PC-9 (cell line): Measurements from ENCODE around the gene PCSK5. TPM values are rescaled to one million over a fixed set of nuclear protein-coding genes. Genes with fewer than 3 reads are reported as not detected.

Experiments
- BruUV-seq: library from RNA; stranded (reverse); fragments of 400-500 nt; replicated peaks from 2 replicates; lab custom pipeline; 2021; lab: Mats Ljungman, UMichigan
- CTCF ChIA-PET: fragments of 300-600 bp; sonication (Branson Sonifier 250); formaldehyde crosslinking; loops from one replicate; lab custom pipeline; 2022; ENCODE audit warnings: antibody characterized with exemption; lab: Charles Lee
- POLR2A ChIA-PET: fragments of 300-600 bp; sonication (Branson Sonifier 250); formaldehyde crosslinking; loops from one replicate; lab custom pipeline; 2022; ENCODE audit warnings: antibody characterized with exemption; ENCODE audit not compliant: unreplicated experiment; lab: Charles Lee
- DNase-seq, 2 experiments: peaks; one replicate each; pipeline versions ENCODE4 v3.0.0 to v3.0.0-alpha.2; 2015 to 2022; ENCODE audit warnings: mixed read lengths in 1 of 2
- H2AFZ ChIP-seq: fragments of 200-600 bp; sonication (generic); 2 replicates; pipeline ENCODE4 v1.8.1; 2017; ENCODE audit warnings: antibody characterized with exemption
- H3F3A ChIP-seq: fragments of 200-600 bp; sonication (generic); 2 replicates; pipeline ENCODE4 v1.8.1; 2017; ENCODE audit warnings: antibody characterized with exemption, mild to moderate bottlenecking, low read depth; ENCODE audit not compliant: insufficient read depth
- H3K27ac ChIP-seq: fragments of 200-600 bp; sonication (generic); 2 replicates; pipeline ENCODE4 v1.6.1; 2016; ENCODE audit warnings: mixed run types
- H3K27me3 ChIP-seq: fragments of 200-600 bp; sonication (generic); 2 replicates; pipeline ENCODE4 v1.6.1; 2016; ENCODE audit warnings: low read depth, mixed run types; ENCODE audit not compliant: insufficient read depth
- H3K36me3 ChIP-seq: fragments of 200-600 bp; sonication (generic); 2 replicates; pipeline ENCODE4 v1.6.1; 2016; ENCODE audit warnings: low read depth, mixed run types
- H3K4me1 ChIP-seq: fragments of 200-600 bp; sonication (generic); replicated peaks from 2 replicates; pipeline ENCODE4 v1.6.1; 2016; ENCODE audit warnings: mixed run types; ENCODE audit not compliant: insufficient read depth
- H3K4me2 ChIP-seq: fragments of 200-600 bp; sonication (generic); 2 replicates; pipeline ENCODE4 v1.6.1; 2017; ENCODE audit warnings: mixed run types
- H3K4me3 ChIP-seq: fragments of 200-600 bp; sonication (generic); 2 replicates; pipeline ENCODE4 v1.6.1; 2016; ENCODE audit warnings: mixed run types
- H3K79me2 ChIP-seq: fragments of 200-600 bp; sonication (generic); 2 replicates; pipeline ENCODE4 v1.6.1; 2017; ENCODE audit warnings: low read depth, mixed run types
- H3K9me2 ChIP-seq: fragments of 200-600 bp; sonication (generic); 2 replicates; pipeline ENCODE4 v1.8.1; 2017; ENCODE audit warnings: mild to moderate bottlenecking; ENCODE audit not compliant: insufficient read depth
- H3K9me3 ChIP-seq: fragments of 200-600 bp; sonication (generic); 2 replicates; pipeline ENCODE4 v1.8.1; 2016; ENCODE audit warnings: low read depth; ENCODE audit not compliant: insufficient read depth
- H4K20me1 ChIP-seq: fragments of 200-600 bp; sonication (generic); 2 replicates; pipeline ENCODE4 v1.8.1; 2017; ENCODE audit not compliant: insufficient read depth
- CTCF ChIP-seq: fragments of 200-600 bp; sonication (generic); conservative IDR thresholded peaks from 2 replicates; pipeline ENCODE4 v1.6.1; 2017; ENCODE audit warnings: mixed run types, antibody characterized with exemption, mild to moderate bottlenecking, moderate library complexity
- EZH2 ChIP-seq: fragments of 200-600 bp; sonication (generic); IDR thresholded peaks from 2 replicates; pipeline ENCODE4 v1.8.0; 2017; ENCODE audit warnings: antibody characterized with exemption, low read depth
- intact Hi-C: fragments of 100-400 bp; cut with micrococcal nuclease; formaldehyde crosslinking; loops from one replicate; pipeline ENCODE4 v1.10.0; 2022; ENCODE audit not compliant: unreplicated experiment
- total RNA-seq: library from RNA; stranded (reverse); gene quantifications from 2 replicates; pipeline ENCODE4 v1.2.3, GENCODE V29; 2021

Gene PCSK5
- total RNA-seq, 1 experiment from 2014 or later: 8.2 TPM

DNA sequence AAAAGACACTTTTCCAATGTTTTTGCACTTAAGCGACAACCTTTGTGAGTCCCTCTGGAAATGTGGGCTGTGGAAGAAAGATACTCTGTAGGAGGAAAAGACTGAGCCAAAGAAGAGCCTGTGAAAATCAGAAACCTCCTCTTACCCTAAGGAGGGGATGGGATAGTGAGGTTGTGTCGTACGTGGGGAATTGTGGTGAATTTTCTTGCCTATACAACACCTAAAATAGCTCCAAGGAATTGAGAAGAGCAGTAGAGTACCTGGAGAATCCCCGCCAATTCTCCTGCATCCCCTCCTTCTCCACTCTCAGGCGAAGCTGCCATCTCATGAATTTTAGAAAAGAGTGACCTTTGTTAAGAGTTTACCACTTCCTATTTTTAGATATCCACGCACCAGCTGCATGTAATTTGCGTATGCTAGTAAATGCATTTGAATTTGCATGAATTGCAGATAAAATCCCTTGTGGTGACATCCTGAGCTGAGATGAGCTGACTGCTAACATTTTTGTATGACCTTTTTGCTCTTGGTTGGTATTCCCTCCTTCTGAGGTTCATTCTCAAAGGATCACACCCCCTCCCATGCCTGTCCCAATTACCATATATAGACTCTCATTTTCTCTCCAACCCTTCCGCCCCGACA is 147.2 kb downstream of the PCSK5 start:
- POLR2A ChIA-PET: no interaction called here
- no TSS peak for BruUV-seq
- Histone ChIP-seq H4K20me1 (no peaks in the 10 kb centered on the region), H3K36me3 (no peaks in the 10 kb centered on the region), H3K27me3 (no peaks in the 10 kb centered on the region), H3K9me2 (no peaks in the 10 kb centered on the region), H3K4me1 (no peaks in the 10 kb centered on the region), H3K27ac (no peak overlapping the region), H3K9me3 (no peaks in the 10 kb centered on the region), H3K4me3 (no peak overlapping the region), H3K4me2 (no peak overlapping the region), H3F3A (no peaks in the 10 kb centered on the region), H2AFZ (no peak overlapping the region), H3K79me2 (no peaks in the 10 kb centered on the region)
- DNase-seq: no peak
- TF ChIP-seq EZH2: no peak
- CTCF ChIA-PET: no interaction called here
- intact Hi-C loops: no loop called here

GRCh38 chr9:76038431-76038830 is 148.0 kb downstream of the PCSK5 start:
- Histone ChIP-seq H3K27me3 (no peaks in the 10 kb centered on the region), H4K20me1 (no peaks in the 10 kb centered on the region), H3K9me3 (no peaks in the 10 kb centered on the region), H3F3A (no peaks in the 10 kb centered on the region), H3K36me3 (no peaks in the 10 kb centered on the region), H3K4me2 (no peak overlapping the region), H3K9me2 (no peaks in the 10 kb centered on the region), H2AFZ (no peak overlapping the region), H3K4me3 (no peak overlapping the region), H3K79me2 (no peaks in the 10 kb centered on the region), H3K27ac (no peak overlapping the region), H3K4me1 (no peaks in the 10 kb centered on the region)
- CTCF ChIA-PET: no interaction called here
- TF ChIP-seq CTCF (no peak), EZH2 (no peak)
- no peak for DNase-seq
- intact Hi-C loops: no loop called here
- no TSS peak for BruUV-seq
- POLR2A ChIA-PET: no interaction called here

DNA sequence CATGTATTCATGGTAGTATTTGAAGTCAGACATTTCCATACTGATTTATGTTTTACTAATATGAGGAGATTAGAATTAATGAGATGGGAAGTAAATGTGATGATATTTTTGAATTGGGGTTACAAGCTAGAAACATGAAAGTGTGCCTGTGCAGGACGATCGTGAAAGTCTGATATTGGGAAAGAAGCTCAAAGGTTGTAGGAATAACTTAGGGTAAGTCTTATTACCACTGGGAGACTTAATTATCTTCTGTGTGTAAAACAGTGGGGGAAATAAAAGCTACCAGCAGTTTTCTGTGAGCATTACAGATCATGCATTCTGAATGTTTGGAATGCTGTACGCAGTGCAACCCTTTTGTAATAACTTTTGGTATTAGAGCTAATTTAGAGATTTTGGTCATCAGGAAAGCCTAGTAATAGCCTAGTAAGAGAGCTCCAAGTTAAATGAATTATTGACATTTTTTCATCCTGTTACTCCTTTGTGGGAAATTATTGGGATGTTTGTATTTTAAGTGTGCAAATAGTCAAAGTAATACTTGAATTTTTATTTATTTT is 153.9 kb downstream of the PCSK5 start:
- CTCF ChIA-PET: no interaction called here
- Histone ChIP-seq H3K79me2 (no peaks in the 10 kb centered on the region), H3F3A (no peaks in the 10 kb centered on the region), H3K36me3 (no peaks in the 10 kb centered on the region), H2AFZ (no peak overlapping the region), H3K27me3 (no peaks in the 10 kb centered on the region), H3K9me3 (no peaks in the 10 kb centered on the region), H3K27ac (no peak overlapping the region), H3K9me2 (no peaks in the 10 kb centered on the region), H3K4me1 (no peaks in the 10 kb centered on the region), H4K20me1 (no peaks in the 10 kb centered on the region), H3K4me2 (no peak overlapping the region), H3K4me3 (no peak overlapping the region)
- no TSS peak for BruUV-seq
- no peak for DNase-seq
- intact Hi-C loops: no loop called here
- POLR2A ChIA-PET: interaction anchor here (0.5 to 0.6 kb wide), 2 partner anchors 18 to 1562 kb away, joined by 3 read pairs; no protein-coding TSS in a partner anchor
- no peak for TF ChIP-seq EZH2
- TF ChIP-seq CTCF: no peak
